Measurements from ENCODE around the gene RICTOR. TPM values are rescaled to one million over a fixed set of nuclear protein-coding genes. Genes with fewer than 3 reads are reported as not detected.
"Not testable (repeated sequence)": the region's sequence is repeated elsewhere in the genome, so short reads cannot be mapped to it uniquely, and the experiment has no call there.

RICTOR gene
- polyA plus RNA-seq, 2 of the 4 experiments (the other 2 are of a cell fraction): 6.5 to 28.5 TPM

- FAIRE-seq: no peak
- 88% methylated on average over 2 of the region's 2 CpGs for WGBS (ENCODE audit: missing lambda C conversion rate)
- DNase-seq (ENCODE audit: low read depth in 1 of 2, low spot score in 1 of 2): no peak
- ChIA-PET CTCF (no interaction called here), POLR2A (no interaction called here)
- Histone ChIP-seq H3K4me1 (peaks cover 37% of the 10 kb centered on the region), H3K27ac (no peak overlapping the region), H3K4me2 (peak overlapping the region; percentile 59), H3K9me3 (peaks cover 27% of the 10 kb centered on the region), H3K4me3 (no peak overlapping the region)
- TF ChIP-seq RARB (CRISPR knock-in tag; IDR thresholded peaks at IDR 0.05) (no peak), SREBF2 (IDR thresholded peaks at IDR 0.05) (no peak), ESRRA (IDR thresholded peaks at IDR 0.05; ENCODE audit: borderline replicate concordance, low read length) (no peak), CEBPB (IDR thresholded peaks at IDR 0.05) (no peak), RNF2 (IDR thresholded peaks at IDR 0.05; ENCODE audit: borderline replicate concordance, low read depth) (no peak), KDM5A (IDR thresholded peaks at IDR 0.05) (no peak), EHMT2 (IDR thresholded peaks at IDR 0.05; ENCODE audit: low read depth) (no peak), NPAS2 (CRISPR knock-in tag; IDR thresholded peaks at IDR 0.05; ENCODE audit: borderline replicate concordance) (no peak), JUNB (IDR thresholded peaks at IDR 0.05) (no peak), MYC (IDR thresholded peaks at IDR 0.05; ENCODE audit: borderline replicate concordance, low read length) (no peak), POLR2A (IDR thresholded peaks at IDR 0.05; ENCODE audit: low read length) (no peak), MAZ (IDR thresholded peaks at IDR 0.05; ENCODE audit: borderline replicate concordance, low read depth, low read length) (no peak), ELK1 (IDR thresholded peaks at IDR 0.05; ENCODE audit: low read depth, low read length) (no peak)
- no peak for ATAC-seq
Measured at GRCh38 chr5:39013938-39014337, 60.3 kb downstream of the RICTOR start.

- H3K27ac ChIP-seq; DNase-seq (ENCODE audit: low read depth in 1 of 2, low spot score in 1 of 2); FAIRE-seq; ATAC-seq; H3K4me3 ChIP-seq; CTCF ChIA-PET; H3K4me2 ChIP-seq; POLR2A ChIA-PET: not testable (repeated sequence)
- Histone ChIP-seq H3K9me3 (peaks cover 27% of the 10 kb centered on the region), H3K4me1 (peaks cover 24% of the 10 kb centered on the region)
- TF ChIP-seq ZFP36 (IDR thresholded peaks at IDR 0.05; ENCODE audit: borderline replicate concordance, partially characterized antibody): peak; percentile 83
- 92% methylated on average over 2 of the region's 2 CpGs for WGBS (ENCODE audit: missing lambda C conversion rate)
Measured at GRCh38 chr5:39010958-39011357, 63.2 kb downstream of the RICTOR start.

- FAIRE-seq (no peak), ATAC-seq (no peak), DNase-seq (ENCODE audit: low read depth in 1 of 2, low spot score in 1 of 2) (no peak)
- CTCF ChIA-PET: interaction anchor here (0.6 kb wide), 1 partner anchor 264 kb away, joined by 3 read pairs; no protein-coding TSS in a partner anchor
- POLR2A ChIA-PET: no interaction called here
- Histone ChIP-seq H3K4me2 (no peak overlapping the region), H3K9me3 (peaks cover 27% of the 10 kb centered on the region), H3K27ac (no peak overlapping the region), H3K4me1 (peaks cover 14% of the 10 kb centered on the region), H3K4me3 (no peak overlapping the region)
- WGBS (ENCODE audit: missing lambda C conversion rate): 91% methylated on average over 4 of the region's 4 CpGs
- TF ChIP-seq EHF (CRISPR knock-in tag; IDR thresholded peaks at IDR 0.05) (no peak), HOXB5 (CRISPR knock-in tag; IDR thresholded peaks at IDR 0.05) (no peak), HOXB13 (CRISPR knock-in tag; IDR thresholded peaks at IDR 0.05; ENCODE audit: low read depth) (no peak), E2F6 (IDR thresholded peaks at IDR 0.05; ENCODE audit: borderline replicate concordance, low read depth) (no peak), CHD4 (IDR thresholded peaks at IDR 0.05; ENCODE audit: borderline replicate concordance) (no peak), HOXA7 (CRISPR knock-in tag; IDR thresholded peaks at IDR 0.05) (no peak), HMGXB4 (CRISPR knock-in tag; IDR thresholded peaks at IDR 0.05; ENCODE audit: borderline replicate concordance) (no peak), HES2 (IDR thresholded peaks at IDR 0.05) (no peak), ELK1 (IDR thresholded peaks at IDR 0.05; ENCODE audit: low read depth, low read length) (no peak), MYC (IDR thresholded peaks at IDR 0.05; ENCODE audit: borderline replicate concordance, low read length) (no peak), BHLHE40 (IDR thresholded peaks at IDR 0.05; ENCODE audit: low read depth, low read length) (no peak), JUN (IDR thresholded peaks at IDR 0.05) (no peak), KDM1A (IDR thresholded peaks at IDR 0.05; ENCODE audit: low read depth) (no peak), ZNF302 (CRISPR knock-in tag; IDR thresholded peaks at IDR 0.05) (no peak), RAD21 (conservative IDR thresholded peaks at IDR 0.05 in 1 of 2, IDR thresholded peaks at IDR 0.05 in 1 of 2) (no peak), CBX8 (IDR thresholded peaks at IDR 0.05) (no peak)
Measured at GRCh38 chr5:39009981-39010380, 64.2 kb downstream of the RICTOR start.
